DND-41 (cell line): ENCODE measurements around the gene SFSWAP.

Experiments used
- ATAC-seq: fragments of 200-7000 bp; cut with Tn5 transposase; 3 replicates; pipeline ENCODE4 v1.9.1; 2021; ENCODE audit warnings: low read depth; ENCODE audit not compliant: insufficient read depth
- DNase-seq: peaks from one replicate; pipeline ENCODE4 v3.0.0-alpha.2; 2020
- H2AFZ ChIP-seq: 2 replicates; pipeline ENCODE4 v1.6.0; 2012; ENCODE audit warnings: low read depth, low read length
- H3K27ac ChIP-seq: 2 replicates; pipeline ENCODE4 v1.5.1; 2012; ENCODE audit warnings: low read length, inconsistent platforms
- H3K27me3 ChIP-seq: fragments of 200-600 bp; sonication (generic); 2 replicates; pipeline ENCODE4 v1.6.0; 2012; ENCODE audit warnings: low read length, mild to moderate bottlenecking, inconsistent platforms; ENCODE audit not compliant: insufficient read depth, poor library complexity
- H3K36me3 ChIP-seq: 2 replicates; pipeline ENCODE4 v1.5.1; 2012; ENCODE audit warnings: low read length, inconsistent platforms; ENCODE audit not compliant: insufficient read depth
- H3K4me1 ChIP-seq: 2 replicates; pipeline ENCODE4 v1.5.1; 2012; ENCODE audit warnings: mild to moderate bottlenecking, low read length; ENCODE audit not compliant: insufficient read depth
- H3K4me2 ChIP-seq: 2 replicates; pipeline ENCODE4 v1.6.0; 2012; ENCODE audit warnings: mild to moderate bottlenecking, moderate library complexity, low read length, inconsistent platforms; ENCODE audit not compliant: insufficient read depth
- H3K4me3 ChIP-seq, 2 experiments: fragments of 200-600 bp in 1 of 2; shearing (Covaris generic) in 1 of 2; 2 replicates each; pipeline ENCODE4 v1.5.1; 2012 to 2016; ENCODE audit warnings: inconsistent platforms in 2 of 2, low read length in 2 of 2, mild to moderate bottlenecking in 2 of 2, low read depth in 1 of 2, moderate library complexity in 1 of 2
- H3K79me2 ChIP-seq: 2 replicates; pipeline ENCODE4 v1.6.0; 2012; ENCODE audit warnings: low read length, inconsistent platforms; ENCODE audit not compliant: insufficient read depth
- H3K9ac ChIP-seq: 2 replicates; pipeline ENCODE4 v1.6.0; 2012; ENCODE audit warnings: low read depth, mild to moderate bottlenecking, inconsistent platforms, low read length, moderate library complexity
- H3K9me3 ChIP-seq: 2 replicates; pipeline ENCODE4 v1.5.1; 2012; ENCODE audit warnings: low read length, moderate library complexity, mild to moderate bottlenecking, inconsistent platforms; ENCODE audit not compliant: insufficient read depth, severe bottlenecking
- H4K20me1 ChIP-seq: 2 replicates; pipeline ENCODE4 v1.6.0; 2012; ENCODE audit warnings: low read length; ENCODE audit not compliant: insufficient read depth
- CTCF ChIP-seq: IDR thresholded peaks from 2 replicates; pipeline ENCODE4 v1.5.1; 2012; ENCODE audit warnings: borderline replicate concordance, low read length, moderate library complexity, mild to moderate bottlenecking; ENCODE audit not compliant: poor library complexity, severe bottlenecking; ENCODE audit errors: extremely low read depth
- EZH2 ChIP-seq: IDR thresholded peaks from 3 replicates; pipeline ENCODE4 v1.6.1; 2012; ENCODE audit warnings: borderline replicate concordance, low read depth, mild to moderate bottlenecking, moderate library complexity, low read length, inconsistent platforms; ENCODE audit not compliant: severe bottlenecking

The SFSWAP gene

GRCh38 chr12:131761638-131762037, 50.7 kb downstream of the SFSWAP start:
- Histone ChIP-seq H3K4me2 (no peak overlapping the region), H3K4me1 (no peaks in the 10 kb centered on the region), H3K9me3 (no peaks in the 10 kb centered on the region), H2AFZ (no peak overlapping the region), H3K9ac (no peak overlapping the region), H3K27ac (no peak overlapping the region), H3K79me2 (0 out of 2 replicates have a peak, but pooled peaks cover 4% of the 10 kb centered on the region), H3K36me3 (peaks cover 80% of the 10 kb centered on the region), H3K27me3 (no peaks in the 10 kb centered on the region), H4K20me1 (peaks cover 11% of the 10 kb centered on the region), H3K4me3 (no peak overlapping the region)
- TF ChIP-seq EZH2, result no peak
- no peak for TF ChIP-seq CTCF
- no peak for ATAC-seq
- DNase-seq, result no peak

GRCh38 chr12:131764738-131765137, 53.8 kb downstream of the SFSWAP start:
- H3K9ac ChIP-seq, result no peak overlapping the region
- peaks cover 83% of the 10 kb centered on the region for H3K36me3 ChIP-seq

GRCh38 chr12:131765961-131766360, 55.1 kb downstream of the SFSWAP start:
- H3K4me2 ChIP-seq, result no peak overlapping the region
- no peak for TF ChIP-seq CTCF
- TF ChIP-seq EZH2, result no peak
- H3K9ac ChIP-seq, result no peak overlapping the region
- ATAC-seq (no peak), DNase-seq (no peak)
- H3K4me3 ChIP-seq, result no peak overlapping the region
- no peaks in the 10 kb centered on the region for H3K4me1 ChIP-seq
- H3K9me3 ChIP-seq, result no peaks in the 10 kb centered on the region
- no peaks in the 10 kb centered on the region for H3K27me3 ChIP-seq
- H2AFZ ChIP-seq, result no peak overlapping the region
- H3K36me3 ChIP-seq, result peaks cover 88% of the 10 kb centered on the region
- H3K79me2 ChIP-seq, result 0 out of 2 replicates have a peak, but pooled peaks cover 3% of the 10 kb centered on the region
- H3K27ac ChIP-seq, result no peak overlapping the region
- H4K20me1 ChIP-seq, result peaks cover 11% of the 10 kb centered on the region; the same call in 1 of the 2 replicates

More at GRCh38 chr12:131764738-131765137, 53.8 kb downstream of the SFSWAP start:
- H2AFZ ChIP-seq, result no peak overlapping the region
- no peak overlapping the region for H3K27ac ChIP-seq
- TF ChIP-seq EZH2, result no peak
- TF ChIP-seq CTCF, result no peak
- H3K27me3 ChIP-seq, result no peaks in the 10 kb centered on the region
- no peak overlapping the region for H3K4me2 ChIP-seq
- H3K9me3 ChIP-seq, result no peaks in the 10 kb centered on the region
- ATAC-seq (no peak), DNase-seq (no peak)
- no peaks in the 10 kb centered on the region for H3K4me1 ChIP-seq
- H4K20me1 ChIP-seq, result peaks cover 11% of the 10 kb centered on the region; the same call in 1 of the 2 replicates
- no peak overlapping the region for H3K4me3 ChIP-seq
- H3K79me2 ChIP-seq, result 0 out of 2 replicates have a peak, but pooled peaks cover 4% of the 10 kb centered on the region
